HepG2 (cell line): ENCODE data around the gene KLK7. TPM values are rescaled to one million over a fixed set of nuclear protein-coding genes. Genes with fewer than 3 reads are reported as not detected.

Experiments
- ATAC-seq: fragments of 200-7000 bp; cut with Tn5 transposase; 3 replicates; pipeline ENCODE4 v1.9.1; 2020; ENCODE audit warnings: mild to moderate bottlenecking, moderate library complexity
- BruUV-seq: library from RNA; stranded (reverse); fragments of 400-500 nt; replicated peaks from 2 replicates; lab custom pipeline; 2021; lab: Mats Ljungman, UMichigan
- CTCF ChIA-PET: fragments of 300-600 bp; formaldehyde crosslinking; extraction: SDS; loops from one replicate; lab custom pipeline; 2021; ENCODE audit warnings: low total read pairs, inconsistent platforms, low intra/inter-chr PET ratio; lab: Yijun Ruan, JAX
- POLR2A ChIA-PET: fragments of 350-600 bp; sonication (Branson Sonifier 250); formaldehyde crosslinking; loops from one replicate; lab custom pipeline; 2020; ENCODE audit warnings: antibody characterized with exemption, inconsistent platforms; lab: Yijun Ruan, JAX
- DNase-seq: peaks from one replicate; pipeline ENCODE4 v3.0.0-alpha.2; 2015; ENCODE audit warnings: low spot score
- FAIRE-seq: peaks from 3 replicates; lab custom pipeline; 2011; peaks lifted over from hg19 to GRCh38; lab: Jason Lieb, UNC
- H2AFZ ChIP-seq: one replicate; pipeline ENCODE4 v1.6.1; 2011; ENCODE audit warnings: low read length, inconsistent platforms
- H3K27ac ChIP-seq: fragments of 300-600 bp; 3 replicates; pipeline ENCODE4 v1.8.0; 2011; ENCODE audit warnings: mixed run types, mild to moderate bottlenecking, mixed read lengths, low read length, inconsistent platforms; ENCODE audit not compliant: insufficient read depth; ENCODE audit errors: extremely low read length
- H3K27me3 ChIP-seq, 2 experiments: fragments of 200-600 bp in 1 of 2; 2 replicates in 1 of 2; 3 replicates in 1 of 2; pipeline versions ENCODE4 v1.6.0 to v1.8.0; 2011; ENCODE audit warnings: low read length in 2 of 2, mild to moderate bottlenecking in 2 of 2, moderate library complexity in 2 of 2, inconsistent platforms in 1 of 2; ENCODE audit not compliant: insufficient read depth in 2 of 2, control insufficient read depth in 1 of 2
- H3K36me3 ChIP-seq, 2 experiments: fragments of 200-600 bp in 1 of 2; replicated peaks in 1 of 2; 2 replicates in 1 of 2; 3 replicates in 1 of 2; pipeline versions ENCODE4 v1.5.1 to v1.8.0; 2011; ENCODE audit warnings: low read length in 2 of 2, inconsistent platforms in 1 of 2; ENCODE audit not compliant: insufficient read depth in 2 of 2, control insufficient read depth in 1 of 2
- H3K4me1 ChIP-seq: 2 replicates; pipeline ENCODE4 v1.5.1; 2012; ENCODE audit warnings: low read length, inconsistent platforms; ENCODE audit not compliant: insufficient read depth
- H3K4me2 ChIP-seq: 2 replicates; pipeline ENCODE4 v1.6.0; 2011; ENCODE audit warnings: low read depth, low read length, inconsistent platforms
- H3K4me3 ChIP-seq, 3 experiments: fragments of 200-600 bp in 1 of 3; sonication (generic), shearing (Covaris generic) in 1 of 3; replicated peaks in 1 of 3; 2 replicates each; pipeline ENCODE4 v1.5.1; 2011 to 2016; ENCODE audit warnings: low read length in 3 of 3, inconsistent platforms in 2 of 3, low read depth in 2 of 3, mild to moderate bottlenecking in 2 of 3, control low read depth in 1 of 3, mixed read lengths in 1 of 3; ENCODE audit not compliant: insufficient read depth in 1 of 3
- H3K79me2 ChIP-seq: one replicate; pipeline ENCODE4 v1.6.1; 2011; ENCODE audit warnings: low read length, inconsistent platforms; ENCODE audit not compliant: insufficient read depth
- H3K9ac ChIP-seq: 2 replicates; pipeline ENCODE4 v1.6.0; 2011; ENCODE audit warnings: mild to moderate bottlenecking, low read depth, low read length, inconsistent platforms; ENCODE audit not compliant: insufficient read depth
- H3K9me3 ChIP-seq: 2 replicates; pipeline ENCODE4 v1.5.1; 2012; ENCODE audit warnings: mild to moderate bottlenecking, low read length
- H4K20me1 ChIP-seq: 2 replicates; pipeline ENCODE4 v1.6.0; 2011; ENCODE audit warnings: inconsistent platforms, mild to moderate bottlenecking, low read length, moderate library complexity; ENCODE audit not compliant: insufficient read depth
- EEA1 ChIP-seq: sonication (generic); formaldehyde crosslinking; IDR thresholded peaks from 2 replicates; pipeline ENCODE4 v1.5.1; 2020; ENCODE audit warnings: mild to moderate bottlenecking, missing genetic modification reagents, borderline replicate concordance
- KLF6 ChIP-seq: IDR thresholded peaks from 2 replicates; pipeline ENCODE4 v1.8.0; 2016; ENCODE audit warnings: missing biosample characterization, missing genetic modification reagents
- SKI ChIP-seq: fragments of 450-650 bp; IDR thresholded peaks from one replicate; pipeline ENCODE4 v1.6.1; 2018; ENCODE audit warnings: mild to moderate bottlenecking; ENCODE audit not compliant: partially characterized antibody
- SNAPC4 ChIP-seq: sonication (generic); formaldehyde crosslinking; IDR thresholded peaks from 2 replicates; pipeline ENCODE4 v1.4.0; 2020; ENCODE audit warnings: mild to moderate bottlenecking, missing genetic modification reagents
- ZNF160 ChIP-seq: sonication (generic); formaldehyde crosslinking; IDR thresholded peaks from 2 replicates; pipeline ENCODE4 v1.8.0; 2022; ENCODE audit warnings: mild to moderate bottlenecking, inconsistent platforms, missing genetic modification reagents
- ZNF576 ChIP-seq: sonication (generic); formaldehyde crosslinking; IDR thresholded peaks from 2 replicates; pipeline ENCODE4 v1.4.0; 2020; ENCODE audit warnings: mild to moderate bottlenecking, missing genetic modification reagents
- WGBS: methylation state at CpG from one replicate; pipeline ENCODE4 v1.1.6; 2017; ENCODE audit warnings: low lambda C conversion rate; 5-methylcytosine and 5-hydroxymethylcytosine counted together
- in situ Hi-C: cut with HindIII; loops from 2 replicates; pipeline ENCODE4 v1.10.0; 2017; ENCODE audit warnings: low pct_unique_long_range_greater_than_20kb; ENCODE audit not compliant: extremely low pct_ligation_motif_present
- intact Hi-C: fragments of 100-400 bp; cut with micrococcal nuclease; formaldehyde crosslinking; loops from one replicate; pipeline ENCODE4 v1.10.0; 2022; ENCODE audit not compliant: unreplicated experiment
- polyA plus RNA-seq, 8 experiments: library from polyadenylated mRNA; depleted of rRNA in 3 of 8; stranded (reverse) in 7 of 8; unstranded in 1 of 8; fragments of >200 nt; fragmentation: Illumina TruSeq in 4 of 8; extraction: Trizol in 4 of 8; gene quantifications; 2 replicates each; pipeline versions ENCODE4 v1.2.1 to v1.2.3, GENCODE V29; 2011 to 2016; ENCODE audit warnings: low read depth in 4 of 8, missing spikeins in 1 of 8, mixed read lengths in 1 of 8; ENCODE audit not compliant: insufficient read depth in 1 of 8
- total RNA-seq, 5 experiments: library from RNA; depleted of rRNA; stranded (reverse); fragments of >200 nt; fragmentation: Illumina TruSeq; extraction: Trizol; gene quantifications; 2 replicates each; pipeline ENCODE4 v1.2.3, GENCODE V29; 2016; ENCODE audit warnings: low read depth in 1 of 5
- TF ChIP-seq, protein P1 (sequence below): sonication (generic); formaldehyde crosslinking; IDR thresholded peaks from 2 replicates; pipeline ENCODE4 v1.4.0; 2020; ENCODE audit warnings: missing genetic modification reagents

The KLK7 gene
- total and polyA plus RNA-seq, 2 of the 13 experiments (the other 11 are each of a cell fraction or from before 2014, with no cell fraction given), result not detected

DNA sequence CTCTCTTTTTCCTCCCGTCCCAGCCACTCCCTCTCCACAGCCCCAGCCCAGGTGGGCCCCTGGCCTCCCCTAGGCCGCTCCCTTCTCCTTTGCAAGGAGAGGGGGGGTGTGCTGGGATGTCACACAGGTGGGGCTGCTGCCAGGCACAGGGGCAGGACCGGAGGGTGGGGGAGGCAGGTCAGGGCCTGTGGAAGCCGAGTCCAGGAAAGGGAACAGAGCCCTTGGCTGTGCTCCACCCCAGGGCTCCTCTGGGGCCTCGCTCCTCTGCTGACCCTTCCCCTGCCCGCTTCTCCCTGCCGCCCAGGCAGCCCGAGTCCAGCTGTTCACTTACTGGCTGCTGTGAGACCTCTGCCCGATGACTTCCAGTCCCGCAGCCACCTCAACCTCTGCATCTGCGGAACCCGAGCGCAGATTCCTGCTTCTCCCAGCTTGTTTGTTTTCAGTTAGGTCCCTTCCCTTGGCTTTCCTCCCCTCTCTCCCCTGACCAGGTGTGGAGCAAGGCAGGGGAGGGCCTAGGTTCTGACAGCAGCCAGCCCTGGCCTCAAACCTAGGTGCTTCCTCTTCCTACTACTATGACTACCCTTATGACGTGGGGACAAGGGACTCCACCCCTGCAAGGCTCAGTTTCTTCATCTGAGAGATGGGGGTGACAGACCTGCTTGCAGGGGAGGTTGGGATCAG is 43.5 kb upstream of the KLK7 start:
- in situ Hi-C loops, result no loop called here

More for the DNA sequence above, 43.5 kb upstream of the KLK7 start:
- no TSS peak for BruUV-seq
- ChIA-PET CTCF (no interaction called here), POLR2A (no interaction called here)
- peaks cover 14 to 47% of the 10 kb centered on the region in 2 experiments; a peak in 4 of 5 replicates for H3K27me3 ChIP-seq
- H4K20me1 ChIP-seq, result no peaks in the 10 kb centered on the region
- DNase-seq, result no peak
- no peaks in the 10 kb centered on the region for H3K4me1 ChIP-seq
- no peaks in the 10 kb centered on the region for H3K9me3 ChIP-seq
- no peak overlapping the region for H3K4me3 ChIP-seq
- no peak for FAIRE-seq
- no peaks in the 10 kb centered on the region for H3K79me2 ChIP-seq
- intact Hi-C loops, result no loop called here
- no peak overlapping the region for H2AFZ ChIP-seq
- H3K36me3 ChIP-seq, result no peaks in the 10 kb centered on the region
- TF ChIP-seq ZNF576 (CRISPR knock-in tag) (no peak), KLF6 (no peak), ZNF160 (CRISPR knock-in tag) (no peak), EEA1 (CRISPR knock-in tag) (no peak), SNAPC4 (CRISPR knock-in tag) (no peak), SKI (no peak)
- TF ChIP-seq, protein P1, sequence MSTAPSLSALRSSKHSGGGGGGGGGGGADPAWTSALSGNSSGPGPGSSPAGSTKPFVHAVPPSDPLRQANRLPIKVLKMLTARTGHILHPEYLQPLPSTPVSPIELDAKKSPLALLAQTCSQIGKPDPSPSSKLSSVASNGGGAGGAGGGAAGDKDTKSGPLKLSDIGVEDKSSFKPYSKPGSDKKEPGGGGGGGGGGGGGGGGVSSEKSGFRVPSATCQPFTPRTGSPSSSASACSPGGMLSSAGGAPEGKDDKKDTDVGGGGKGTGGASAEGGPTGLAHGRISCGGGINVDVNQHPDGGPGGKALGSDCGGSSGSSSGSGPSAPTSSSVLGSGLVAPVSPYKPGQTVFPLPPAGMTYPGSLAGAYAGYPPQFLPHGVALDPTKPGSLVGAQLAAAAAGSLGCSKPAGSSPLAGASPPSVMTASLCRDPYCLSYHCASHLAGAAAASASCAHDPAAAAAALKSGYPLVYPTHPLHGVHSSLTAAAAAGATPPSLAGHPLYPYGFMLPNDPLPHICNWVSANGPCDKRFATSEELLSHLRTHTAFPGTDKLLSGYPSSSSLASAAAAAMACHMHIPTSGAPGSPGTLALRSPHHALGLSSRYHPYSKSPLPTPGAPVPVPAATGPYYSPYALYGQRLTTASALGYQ (CRISPR knock-in tag), result no peak
- no peak for ATAC-seq
- H3K9ac ChIP-seq, result no peak overlapping the region
- no peak overlapping the region for H3K27ac ChIP-seq
- WGBS, result under 1% methylated on average over 9 of the region's 14 CpGs
- H3K4me2 ChIP-seq, result no peak overlapping the region
